Thoracic aorta (tissue), 2 donors: ENCODE measurements around the gene CCR5AS.
"Not testable (repeated sequence)": the region's sequence is repeated elsewhere in the genome, so short reads cannot be mapped to it uniquely, and the experiment has no call there.

Source experiments
- ATAC-seq: fragments of 150-250 bp; one replicate; pipeline ENCODE4 v1.8.0; 2017; ENCODE audit warnings: low read depth; ENCODE audit not compliant: insufficient number of reproducible peaks, low FRiP score
- DNase-seq: peaks from one replicate; pipeline ENCODE4 v3.0.0-alpha.2; 2020; ENCODE audit warnings: low spot score
- H3K27ac ChIP-seq, 2 donors: fragments of 200-600 bp; sonication (generic); 1 replicate in 1 of 2; 2 replicates in 1 of 2; pipeline ENCODE4 v1.5.1; 2016; ENCODE audit warnings: mild to moderate bottlenecking in 2 of 2, moderate library complexity in 2 of 2
- H3K27me3 ChIP-seq: fragments of 200-600 bp; sonication (generic); replicated peaks from 2 replicates; pipeline ENCODE4 v1.6.0; 2016; ENCODE audit warnings: mild to moderate bottlenecking; ENCODE audit not compliant: insufficient read depth
- H3K36me3 ChIP-seq: fragments of 200-600 bp; sonication (generic); one replicate; pipeline ENCODE4 v1.5.1; 2016
- H3K4me1 ChIP-seq, 2 donors: fragments of 200-600 bp; sonication (generic); 1 replicate in 1 of 2; 2 replicates in 1 of 2; pipeline versions ENCODE4 v1.5.1 to v1.6.0; 2016; ENCODE audit warnings: low read depth in 2 of 2, mild to moderate bottlenecking in 1 of 2; ENCODE audit not compliant: control insufficient read depth in 1 of 2
- H3K4me3 ChIP-seq: fragments of 200-600 bp; sonication (generic); 2 replicates; pipeline ENCODE4 v1.5.1; 2016; ENCODE audit warnings: mild to moderate bottlenecking
- H3K9me3 ChIP-seq: fragments of 200-600 bp; sonication (generic); 2 replicates; pipeline ENCODE4 v1.5.1; 2016
- CTCF ChIP-seq: fragments of 200-600 bp; sonication (generic); IDR thresholded peaks from one replicate; pipeline ENCODE4 v1.5.1; 2019; ENCODE audit warnings: antibody characterized with exemption

Gene CCR5AS

DNA sequence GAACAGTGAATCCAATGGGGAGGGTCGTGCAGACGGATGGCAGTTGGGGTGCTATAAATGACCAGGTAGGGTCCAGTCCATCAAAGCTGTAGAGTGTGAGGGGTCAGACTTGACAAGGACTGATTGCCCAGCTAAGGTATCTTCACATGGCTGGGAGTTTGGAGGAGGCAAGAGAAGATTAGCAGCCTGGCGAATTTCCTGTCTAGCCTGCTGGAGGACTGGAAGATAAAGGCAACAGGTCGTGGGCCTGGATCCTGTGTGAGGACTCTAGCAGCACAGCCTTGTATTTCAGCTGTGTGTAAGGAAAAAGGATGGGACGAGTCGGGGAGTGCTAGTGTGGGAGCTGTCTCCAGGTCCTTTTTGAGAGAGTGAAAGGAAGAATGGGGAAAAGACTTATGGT, 17.6 kb downstream of the CCR5AS start:
- H3K36me3 ChIP-seq = no peaks in the 10 kb centered on the region
- no peak for ATAC-seq
- H3K27ac ChIP-seq = no peak overlapping the region
- H3K4me1 ChIP-seq = no peaks in the 10 kb centered on the region
- H3K4me3 ChIP-seq = no peak overlapping the region
- H3K27me3 ChIP-seq = no peaks in the 10 kb centered on the region
- no peak for TF ChIP-seq CTCF
- H3K9me3 ChIP-seq = no peaks in the 10 kb centered on the region
- DNase-seq = no peak

- not testable (repeated sequence) for DNase-seq, H3K4me1 ChIP-seq, H3K27ac ChIP-seq, H3K9me3 ChIP-seq, H3K4me3 ChIP-seq, H3K27me3 ChIP-seq, ATAC-seq, H3K36me3 ChIP-seq
Observed at GRCh38 chr3:46388847-46389246, 18.0 kb downstream of the CCR5AS start.

DNA sequence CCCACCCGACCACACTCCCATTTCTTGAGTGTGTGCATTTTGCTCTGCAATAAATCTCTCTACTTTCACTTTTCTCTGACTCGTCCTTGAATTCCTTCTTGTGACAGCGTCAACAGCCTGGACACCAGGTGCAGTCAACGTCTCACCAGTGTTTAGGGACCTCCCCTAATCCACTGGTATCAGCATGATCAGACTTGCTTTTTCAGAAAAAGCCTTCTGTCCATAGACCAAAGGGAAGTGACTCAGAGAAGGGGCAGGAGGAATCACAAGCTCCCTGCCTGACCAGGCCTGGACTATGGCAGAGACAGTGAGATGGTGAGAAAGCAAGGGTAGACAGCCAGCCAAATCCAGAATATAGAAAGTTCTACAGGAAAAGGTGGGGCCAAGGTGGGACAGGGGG, 20.7 kb downstream of the CCR5AS start:
- Histone ChIP-seq H3K9me3 (no peaks in the 10 kb centered on the region), H3K4me1 (no peaks in the 10 kb centered on the region), H3K4me3 (no peak overlapping the region), H3K27me3 (no peaks in the 10 kb centered on the region), H3K27ac (no peak overlapping the region), H3K36me3 (no peaks in the 10 kb centered on the region)
- ATAC-seq (no peak), DNase-seq (no peak)
- TF ChIP-seq CTCF = no peak

DNA sequence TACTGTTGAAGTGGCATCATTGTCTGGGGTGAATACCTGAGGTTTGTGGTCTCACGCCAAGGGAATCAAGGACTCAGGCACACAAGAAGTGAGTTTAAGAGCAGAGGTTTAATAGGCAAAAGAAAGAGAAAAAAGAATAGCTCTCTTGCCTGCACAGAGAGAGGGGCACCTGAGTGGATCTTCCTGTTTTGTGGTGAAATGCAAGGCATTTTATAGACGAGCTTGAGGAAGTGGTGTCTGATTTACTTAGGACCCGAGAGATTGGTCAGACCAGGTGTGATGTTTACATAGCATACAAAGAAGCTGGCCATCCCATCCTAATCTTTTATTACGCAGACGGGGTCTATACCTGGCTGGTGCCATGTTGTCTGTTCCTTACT, 22.9 kb downstream of the CCR5AS start:
- DNase-seq (no peak), ATAC-seq (no peak)
- H3K27ac ChIP-seq = no peak overlapping the region
- H3K36me3 ChIP-seq = no peaks in the 10 kb centered on the region
- peaks cover 5 to 7% of the 10 kb centered on the region in 2 donors for H3K4me1 ChIP-seq
- no peak overlapping the region for H3K4me3 ChIP-seq
- no peaks in the 10 kb centered on the region for H3K9me3 ChIP-seq
- TF ChIP-seq CTCF = no peak
- no peaks in the 10 kb centered on the region for H3K27me3 ChIP-seq

DNA sequence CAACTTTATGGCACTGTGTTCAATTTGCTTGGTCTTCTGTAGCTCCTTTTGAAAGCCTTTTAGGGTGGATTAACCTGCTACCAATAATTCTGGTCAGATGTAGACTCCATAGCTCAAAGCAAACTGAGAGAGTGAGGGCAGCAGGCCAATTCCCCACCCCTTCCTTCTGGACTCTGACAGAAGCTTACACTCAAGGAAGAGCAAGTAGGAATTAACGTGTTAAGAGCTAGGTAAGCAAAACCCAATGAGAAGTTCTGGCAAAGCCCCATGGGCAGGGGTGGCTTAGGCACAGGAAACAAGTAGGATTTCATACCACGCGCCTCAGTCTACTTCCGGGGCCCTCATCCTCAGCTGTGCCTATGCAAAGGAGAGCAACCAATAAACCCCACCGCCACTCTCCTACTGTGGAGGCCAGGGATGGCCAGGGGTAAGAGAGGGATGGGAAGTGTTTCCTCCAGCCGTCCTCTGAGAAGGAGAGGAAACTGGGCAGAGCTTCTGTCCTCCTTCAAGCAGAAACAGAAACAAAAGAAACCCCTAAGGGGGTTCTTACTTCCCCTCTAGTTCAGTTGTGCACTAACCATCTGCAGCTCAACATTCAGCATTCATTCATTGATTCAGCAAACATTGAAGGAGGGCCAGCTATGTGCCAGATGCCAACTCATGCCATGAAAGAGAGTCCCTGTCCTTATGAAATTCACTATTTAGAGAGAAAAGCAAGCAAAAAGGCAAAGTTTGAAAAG, 23.5 kb downstream of the CCR5AS start:
- no peak overlapping the region for H3K27ac ChIP-seq

More for the DNA sequence above, 23.5 kb downstream of the CCR5AS start:
- Histone ChIP-seq H3K36me3 (no peaks in the 10 kb centered on the region), H3K27me3 (no peaks in the 10 kb centered on the region), H3K9me3 (no peaks in the 10 kb centered on the region), H3K4me1 (peaks cover 5 to 7% of the 10 kb centered on the region in 2 donors), H3K4me3 (no peak overlapping the region)
- no peak for ATAC-seq
- TF ChIP-seq CTCF = no peak
- DNase-seq = no peak
